Stimulated activated CD4-positive, alpha-beta T cell treated with anti-CD3 and anti-CD28 coated beads, Interleukin-2, amount 100 ng/mL, for 4 hours (primary cell): ENCODE results near the gene MTIF3.

Experiments
- DNase-seq: peaks from one replicate; pipeline ENCODE4 v3.0.0-alpha.2; 2020; ENCODE audit warnings: low read depth

MTIF3 gene

DNA sequence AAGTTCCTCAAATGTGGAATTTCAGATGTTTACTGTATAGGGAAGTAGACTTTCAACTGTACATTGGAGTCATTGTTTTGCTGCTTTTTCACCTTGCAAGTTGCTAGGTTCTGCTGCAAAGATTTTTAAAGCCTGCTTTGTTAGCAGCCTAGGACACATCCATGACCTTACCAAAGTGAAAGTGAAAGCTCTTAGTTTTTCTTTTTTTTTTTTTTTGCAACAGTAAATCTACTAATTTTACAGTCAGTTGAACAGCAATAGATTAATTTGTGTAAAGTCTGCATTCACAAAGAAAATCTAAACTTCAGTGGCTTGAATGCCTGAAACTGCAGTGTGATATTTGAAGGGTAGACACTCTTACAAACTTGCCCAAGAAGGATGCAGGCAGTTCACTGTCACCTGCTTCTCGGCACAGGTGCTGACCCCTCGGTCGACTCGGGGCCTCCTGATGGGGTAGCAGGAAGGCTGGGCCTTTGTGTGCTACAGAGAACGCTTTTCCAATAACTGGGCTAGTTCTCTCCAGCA lies 5.0 kb upstream of the MTIF3 start:
- no peak for DNase-seq

- DNase-seq: no peak
Measured at GRCh38 chr13:27450921-27451471, 632 bp upstream of the MTIF3 start.

DNA sequence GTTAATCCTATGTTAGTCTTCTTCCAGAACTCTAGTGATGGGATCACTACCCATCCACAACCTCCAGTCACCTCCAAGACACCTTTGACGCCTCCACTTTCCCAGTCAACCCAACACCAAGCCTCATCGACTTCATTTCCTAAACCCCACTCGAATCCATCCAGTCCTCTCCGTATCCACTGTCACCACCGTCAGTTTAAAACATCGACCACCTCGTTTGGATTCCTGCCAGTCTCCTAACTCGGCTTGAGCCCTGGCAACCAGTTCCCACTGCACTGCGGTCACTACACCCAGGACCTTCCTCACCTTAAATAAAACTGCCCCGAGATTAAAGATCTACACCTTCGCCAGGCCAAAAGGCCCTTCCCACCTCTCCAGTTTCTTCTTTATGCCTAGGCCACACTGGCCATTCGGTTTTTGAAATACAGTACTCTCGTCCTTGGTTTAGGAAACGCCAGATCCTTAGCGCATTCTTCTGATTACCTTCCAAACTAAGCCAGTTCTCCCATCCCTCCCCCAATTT lies 1.2 kb downstream of the MTIF3 start:
- DNase-seq: no peak

DNA sequence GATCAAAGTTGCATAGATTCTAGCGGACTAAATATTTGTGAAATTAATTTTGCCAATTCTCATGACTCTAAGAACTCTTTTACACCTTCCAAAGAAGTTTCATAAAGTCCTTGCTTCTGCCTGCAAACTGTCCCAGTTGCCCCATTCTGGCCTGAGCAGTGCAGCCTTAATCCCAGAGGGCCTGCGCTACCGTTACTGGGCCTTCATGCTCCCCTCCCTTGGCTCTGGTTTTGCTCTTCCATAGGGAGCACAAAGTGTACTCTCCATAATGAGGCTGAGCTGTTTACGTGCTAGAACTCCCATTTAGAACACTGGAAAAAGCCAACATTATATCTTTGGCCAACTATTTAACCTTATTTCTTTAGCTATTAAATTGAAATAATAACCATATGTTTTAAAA lies 2.1 kb downstream of the MTIF3 start:
- DNase-seq: no peak

DNA sequence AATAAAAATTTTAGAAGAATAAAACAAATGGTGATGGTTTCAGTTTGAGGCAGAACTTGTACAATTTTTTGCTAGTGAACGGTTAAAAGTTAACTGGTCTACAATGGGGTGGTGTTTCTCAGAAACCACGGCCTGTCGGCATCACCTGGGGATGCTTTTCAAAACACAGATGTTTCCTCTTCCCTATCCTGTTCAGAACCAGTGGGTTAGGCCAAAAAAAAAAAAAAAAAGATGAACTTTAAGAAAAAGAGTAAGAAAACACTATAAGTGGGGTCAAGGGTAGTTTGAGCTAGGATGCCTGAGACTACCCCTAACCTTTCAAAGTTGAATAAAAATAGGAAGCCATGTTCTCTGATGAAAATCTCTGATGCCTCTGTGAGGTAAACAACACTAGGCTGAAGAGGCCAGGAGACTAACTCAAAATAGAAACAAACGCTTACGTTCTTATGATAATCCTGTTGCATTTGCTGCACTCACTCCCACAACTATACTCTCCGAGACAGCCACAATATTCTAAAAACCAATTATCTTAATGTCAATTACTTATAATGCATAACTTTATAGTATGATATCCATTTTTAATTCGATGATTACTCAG lies 3.3 kb downstream of the MTIF3 start:
- DNase-seq: no peak

- no peak for DNase-seq
Measured at GRCh38 chr13:27442797-27443196, 7.6 kb downstream of the MTIF3 start.

GRCh38 chr13:27442071-27442647 lies 8.2 kb downstream of the MTIF3 start:
- no peak for DNase-seq

GRCh38 chr13:27440408-27440807 lies 10.0 kb downstream of the MTIF3 start:
- DNase-seq: no peak

DNA sequence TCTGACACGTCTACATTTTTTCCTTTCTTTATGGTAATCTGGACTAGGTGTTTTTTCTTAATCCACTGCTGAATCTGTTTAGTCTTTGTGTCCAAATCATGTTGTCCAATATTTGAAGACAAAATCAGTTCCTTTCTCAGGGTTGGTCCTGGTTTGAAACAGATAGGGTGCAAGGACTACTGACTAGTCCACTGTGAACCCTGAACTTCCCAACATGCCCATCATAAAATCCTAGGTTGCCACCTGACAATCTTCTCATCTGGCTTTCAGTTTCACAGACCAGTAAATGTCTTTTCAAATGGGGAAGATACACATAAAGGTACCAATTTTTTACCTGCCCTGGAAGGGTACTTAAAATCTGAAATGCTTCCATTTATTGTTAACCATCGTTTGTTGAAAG lies 13.2 kb downstream of the MTIF3 start:
- no peak for DNase-seq

DNA sequence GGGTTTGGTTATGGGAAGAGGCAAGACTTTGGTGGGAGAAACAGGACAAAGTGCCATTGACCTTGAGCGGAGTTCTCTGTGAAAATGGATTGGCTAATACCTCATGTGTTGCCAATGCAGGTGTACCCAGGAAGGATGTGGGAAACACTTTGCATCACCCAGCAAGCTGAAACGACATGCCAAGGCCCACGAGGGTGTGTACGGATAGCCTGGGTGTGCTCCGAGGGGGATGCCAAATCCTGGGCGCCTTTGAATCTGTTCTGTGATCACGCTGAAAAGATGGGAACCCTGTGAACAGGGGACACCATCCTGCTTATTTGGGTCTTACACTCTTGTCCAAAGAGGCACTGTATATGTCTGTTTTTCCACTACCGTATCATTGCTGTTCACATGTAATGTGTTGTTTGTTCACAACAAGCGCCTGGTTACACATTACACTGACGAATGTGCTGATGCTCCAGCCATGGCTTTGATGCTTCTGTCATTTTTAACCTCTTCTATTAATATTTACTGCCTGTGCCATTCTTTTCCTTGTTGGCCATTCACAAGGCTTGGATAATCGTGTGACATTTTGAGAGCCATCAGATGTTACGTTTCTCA lies 17.7 kb downstream of the MTIF3 start:
- DNase-seq: no peak

DNA sequence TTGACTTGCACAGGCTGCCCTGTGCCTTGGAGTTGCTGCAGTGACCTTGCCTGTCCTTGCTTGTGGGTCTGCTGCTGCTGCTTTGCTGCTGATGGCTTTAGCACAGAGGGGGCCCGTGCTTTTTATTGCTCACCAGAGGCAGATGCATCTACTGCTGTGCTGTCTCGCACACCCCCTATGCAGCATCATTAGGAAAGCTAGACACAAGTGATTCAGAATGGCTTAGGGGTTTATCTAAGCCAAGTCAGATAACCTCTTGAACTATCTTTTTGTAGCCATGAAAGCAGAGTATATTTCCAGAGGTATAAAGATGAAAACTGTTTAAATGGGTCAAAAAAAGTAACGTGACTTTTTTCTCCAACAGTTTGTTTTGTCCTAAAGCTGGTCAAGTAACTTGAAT lies 18.2 kb downstream of the MTIF3 start:
- DNase-seq: no peak

- DNase-seq: no peak
Measured at GRCh38 chr13:27428160-27428559, 22.2 kb downstream of the MTIF3 start.

GRCh38 chr13:27427641-27428040 lies 22.7 kb downstream of the MTIF3 start:
- no peak for DNase-seq

DNA sequence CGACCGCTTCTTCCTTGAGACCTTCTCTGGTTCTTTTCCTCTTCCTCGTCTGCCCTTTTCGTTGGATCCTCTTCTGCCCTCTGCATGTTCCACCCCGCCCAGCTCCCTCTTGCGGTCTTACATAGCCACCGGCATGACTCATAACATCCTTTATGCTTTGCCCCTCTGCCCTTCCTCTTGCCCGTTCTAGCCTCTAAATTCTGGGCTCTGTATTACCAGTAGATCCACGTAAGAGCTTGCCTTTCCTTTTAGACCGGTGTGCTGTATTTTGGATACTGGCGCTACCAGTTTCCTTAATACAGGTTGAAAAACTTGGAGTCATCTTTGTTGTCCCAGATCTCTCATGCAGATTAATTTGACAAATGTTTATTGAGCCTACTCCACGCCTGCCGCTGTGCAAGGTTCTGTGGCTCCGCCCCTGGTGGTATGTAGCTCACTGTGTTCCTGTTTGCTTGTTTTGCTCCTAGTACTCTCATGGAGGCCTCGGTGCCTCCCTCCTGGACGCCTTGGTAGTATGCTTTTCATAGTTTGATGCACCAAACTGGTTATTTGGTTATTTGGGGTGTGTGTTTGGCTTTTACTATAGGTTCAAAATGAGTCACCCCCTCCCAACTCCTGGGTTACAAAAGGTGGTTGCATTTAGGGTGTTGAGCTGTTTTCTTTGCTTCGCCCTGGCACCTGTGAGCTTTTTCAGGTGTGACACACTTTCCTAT lies 24.3 kb downstream of the MTIF3 start:
- DNase-seq: peak; percentile 65

- DNase-seq: no peak
Measured at GRCh38 chr13:27425158-27425917, 25.0 kb downstream of the MTIF3 start.

DNA sequence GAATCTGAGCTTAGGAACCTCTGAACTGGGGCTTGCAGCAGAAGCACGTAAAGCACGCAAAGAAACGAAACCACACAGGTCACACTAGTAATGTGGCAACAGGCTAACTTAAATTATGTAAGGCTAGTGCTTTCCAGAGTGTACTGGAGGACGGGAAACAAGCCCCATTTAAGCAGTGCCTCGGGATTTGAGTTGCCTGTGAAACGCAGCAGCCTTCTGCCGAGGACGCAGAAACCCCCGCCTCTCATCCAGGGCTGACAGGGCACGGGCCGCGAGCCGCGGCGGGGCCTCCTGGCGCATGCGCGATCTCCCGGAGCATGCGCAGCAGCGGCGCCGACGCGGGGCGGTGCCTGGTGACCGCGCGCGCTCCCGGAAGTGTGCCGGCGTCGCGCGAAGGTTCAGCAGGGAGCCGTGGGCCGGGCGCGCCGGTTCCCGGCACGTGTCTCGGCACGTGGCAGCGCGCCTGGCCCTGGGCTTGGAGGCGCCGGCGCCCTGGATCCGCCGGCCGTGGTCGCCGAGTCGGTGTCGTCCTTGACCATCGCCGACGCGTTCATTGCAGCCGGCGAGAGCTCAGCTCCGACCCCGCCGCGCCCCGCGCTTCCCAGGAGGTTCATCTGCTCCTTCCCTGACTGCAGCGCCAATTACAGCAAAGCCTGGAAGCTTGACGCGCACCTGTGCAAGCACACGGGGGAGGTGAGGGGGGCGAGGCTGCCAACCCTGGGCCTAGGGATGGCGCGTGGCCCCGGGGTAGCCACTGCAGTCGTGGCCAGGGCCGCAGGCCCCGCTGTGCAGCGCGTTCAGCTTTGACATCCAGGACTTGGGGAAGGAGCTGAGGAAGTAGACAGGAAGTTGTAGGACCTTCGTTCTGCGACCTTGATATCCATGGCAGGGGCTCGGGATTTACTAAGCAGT lies 25.9 kb downstream of the MTIF3 start, which contains the start of gene GTF3A:
TSS of gene GTF3A (plus strand) at position 374 of the 912 bp plus-strand sequence.
- peak; percentile 80 for DNase-seq

- DNase-seq: no peak
Measured at GRCh38 chr13:27423333-27423732, 27.0 kb downstream of the MTIF3 start.

DNA sequence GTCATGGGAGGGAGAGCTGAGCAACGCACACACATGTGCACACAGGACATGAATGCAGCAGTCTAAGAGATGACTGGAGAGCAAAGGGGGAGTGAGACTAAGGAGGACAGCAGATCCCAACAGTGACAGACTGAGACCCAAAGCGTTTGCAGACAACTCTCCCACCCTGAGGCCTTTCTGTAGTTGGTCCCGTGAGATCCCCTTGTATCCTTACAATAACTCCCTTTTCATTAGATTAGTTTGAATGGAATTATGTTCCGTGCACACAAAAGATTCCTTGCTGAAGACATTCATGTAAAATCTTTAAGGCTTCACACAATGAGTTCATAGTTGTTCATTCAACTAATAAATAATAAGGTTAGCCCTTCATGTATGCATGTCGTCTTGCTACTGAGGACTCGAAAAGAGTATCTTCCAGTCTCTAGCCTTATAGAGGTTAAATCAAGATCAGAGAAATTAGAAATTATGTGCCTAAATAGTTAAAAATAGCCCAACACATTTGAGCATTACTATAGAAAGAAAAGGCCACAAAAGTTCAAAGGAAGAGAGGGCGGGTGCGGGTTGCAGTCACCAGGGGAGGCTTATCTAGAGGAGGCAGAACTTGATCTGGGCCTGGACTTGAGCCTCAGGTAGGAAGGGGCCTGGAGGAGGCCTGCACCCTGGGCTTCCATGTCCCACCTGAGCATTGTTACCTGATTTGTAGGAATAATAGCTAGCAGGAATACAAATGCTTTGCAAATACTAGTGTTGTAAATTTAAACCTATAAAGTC lies 29.1 kb downstream of the MTIF3 start:
- DNase-seq: no peak

- DNase-seq: no peak
Measured at GRCh38 chr13:27419328-27419727, 31.0 kb downstream of the MTIF3 start.

- DNase-seq: no peak
Measured at GRCh38 chr13:27415116-27415515, 35.2 kb downstream of the MTIF3 start.
